Esophagus squamous epithelium (tissue), 4 donors: Measurements from ENCODE around the gene RASSF3.

Experiments used
- POLR2A ChIP-seq, 4 donors: fragments of 450-650 bp; IDR thresholded peaks; one replicate each; pipeline ENCODE4 v1.6.1; 2017; ENCODE audit warnings: antibody characterized with exemption in 4 of 4, mild to moderate bottlenecking in 4 of 4, moderate library complexity in 3 of 4
- TF ChIP-seq, protein P1 (sequence below), 6 experiments: fragments of 450-650 bp in 4 of 6; fragments of 200-600 bp in 2 of 6; sonication (generic) in 2 of 6; IDR thresholded peaks; one replicate each; pipeline ENCODE4 v1.5.1; 2016 to 2019; ENCODE audit warnings: antibody characterized with exemption in 6 of 6, mild to moderate bottlenecking in 4 of 6, moderate library complexity in 4 of 6

DNA sequence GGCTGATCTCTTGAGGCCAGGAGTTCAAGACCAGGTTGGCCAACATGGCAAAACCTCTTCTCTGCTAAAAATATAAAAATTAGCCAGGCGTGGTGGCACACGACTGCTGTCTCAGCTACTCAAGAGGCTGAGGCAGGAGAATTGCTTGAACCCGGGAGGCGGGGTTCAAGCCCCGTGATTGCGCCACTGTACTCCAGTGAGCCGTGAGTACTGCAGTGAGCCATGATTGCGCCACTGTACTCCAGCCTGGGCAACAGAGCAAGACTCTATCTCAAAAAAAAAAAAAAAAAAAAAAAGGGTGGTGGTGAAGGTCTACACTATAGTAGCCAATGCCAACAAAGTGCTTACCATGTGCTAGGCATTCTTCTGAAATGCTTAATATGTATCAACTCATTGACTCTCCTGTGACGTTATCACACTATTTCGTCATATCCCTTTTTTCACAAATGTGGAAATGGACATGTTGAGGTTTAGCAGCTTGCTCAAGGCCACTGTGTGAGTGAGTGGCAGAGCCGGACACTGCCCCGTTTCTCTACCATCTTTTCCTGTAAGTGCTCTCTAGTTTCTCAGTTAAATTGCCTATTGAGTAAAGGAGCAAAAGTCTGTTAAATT lies 89.3 kb downstream of the RASSF3 start:
- TF ChIP-seq, protein P1, sequence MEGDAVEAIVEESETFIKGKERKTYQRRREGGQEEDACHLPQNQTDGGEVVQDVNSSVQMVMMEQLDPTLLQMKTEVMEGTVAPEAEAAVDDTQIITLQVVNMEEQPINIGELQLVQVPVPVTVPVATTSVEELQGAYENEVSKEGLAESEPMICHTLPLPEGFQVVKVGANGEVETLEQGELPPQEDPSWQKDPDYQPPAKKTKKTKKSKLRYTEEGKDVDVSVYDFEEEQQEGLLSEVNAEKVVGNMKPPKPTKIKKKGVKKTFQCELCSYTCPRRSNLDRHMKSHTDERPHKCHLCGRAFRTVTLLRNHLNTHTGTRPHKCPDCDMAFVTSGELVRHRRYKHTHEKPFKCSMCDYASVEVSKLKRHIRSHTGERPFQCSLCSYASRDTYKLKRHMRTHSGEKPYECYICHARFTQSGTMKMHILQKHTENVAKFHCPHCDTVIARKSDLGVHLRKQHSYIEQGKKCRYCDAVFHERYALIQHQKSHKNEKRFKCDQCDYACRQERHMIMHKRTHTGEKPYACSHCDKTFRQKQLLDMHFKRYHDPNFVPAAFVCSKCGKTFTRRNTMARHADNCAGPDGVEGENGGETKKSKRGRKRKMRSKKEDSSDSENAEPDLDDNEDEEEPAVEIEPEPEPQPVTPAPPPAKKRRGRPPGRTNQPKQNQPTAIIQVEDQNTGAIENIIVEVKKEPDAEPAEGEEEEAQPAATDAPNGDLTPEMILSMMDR (IDR thresholded peaks at IDR 0.05): no peak
- TF ChIP-seq POLR2A (IDR thresholded peaks at IDR 0.05): no peak
